ENCODE data around the gene HTR2A.

GRCh38 chr13:46799139-46799538 lies 97.7 kb downstream of the HTR2A start:
- TF ChIP-seq CTCF (IDR thresholded peaks at IDR 0.05) (no peak), POLR2AphosphoS5 (IDR thresholded peaks at IDR 0.05) (no peak)
